Cardiac muscle cell (in vitro differentiated cells and primary cell): ENCODE data around the gene TPSAB1. TPM values are rescaled to one million over a fixed set of nuclear protein-coding genes. Genes with fewer than 3 reads are reported as not detected.

Source experiments
- DNase-seq, 2 donors: peaks; one replicate each; pipeline versions ENCODE4 v3.0.0 to v3.0.0-alpha.2; 2010 to 2017; ENCODE audit warnings: low read depth in 1 of 2, low spot score in 1 of 2
- H3K27ac ChIP-seq: fragments of 200-600 bp; sonication (generic); 2 replicates; pipeline ENCODE4 v1.5.1; 2016
- H3K27me3 ChIP-seq: fragments of 200-600 bp; sonication (generic); 2 replicates; pipeline ENCODE4 v1.6.0; 2016; ENCODE audit warnings: control low read depth
- H3K36me3 ChIP-seq: fragments of 200-600 bp; sonication (generic); 2 replicates; pipeline ENCODE4 v1.5.1; 2016; ENCODE audit warnings: control low read depth
- H3K4me1 ChIP-seq: fragments of 200-600 bp; sonication (generic); 2 replicates; pipeline ENCODE4 v1.8.1; 2017; ENCODE audit warnings: low read depth, mild to moderate bottlenecking, mixed run types
- H3K4me3 ChIP-seq: fragments of 200-600 bp; sonication (generic); 2 replicates; pipeline ENCODE4 v1.5.1; 2016; ENCODE audit warnings: mild to moderate bottlenecking
- H3K9me3 ChIP-seq: fragments of 200-600 bp; sonication (generic); 2 replicates; pipeline ENCODE4 v1.5.1; 2017; ENCODE audit warnings: low read depth, mild to moderate bottlenecking, control low read depth
- CTCF ChIP-seq: IDR thresholded peaks from 2 replicates; pipeline ENCODE4 v1.5.1; 2012; ENCODE audit warnings: low read depth, mild to moderate bottlenecking, low read length
- polyA plus RNA-seq: library from polyadenylated mRNA; unstranded; fragments of >200 nt; fragmentation: Nextera tagmentation; extraction: Ambion mirVana; gene quantifications from 2 replicates; pipeline ENCODE4 v1.2.1, GENCODE V29; 2016
- total RNA-seq: library from RNA; depleted of rRNA; stranded (reverse); fragments of >200 nt; gene quantifications from 2 replicates; pipeline ENCODE4 v1.2.3, GENCODE V29; 2016

The TPSAB1 gene
- total and polyA plus RNA-seq, 2 experiments from 2014 or later: not detected

DNA sequence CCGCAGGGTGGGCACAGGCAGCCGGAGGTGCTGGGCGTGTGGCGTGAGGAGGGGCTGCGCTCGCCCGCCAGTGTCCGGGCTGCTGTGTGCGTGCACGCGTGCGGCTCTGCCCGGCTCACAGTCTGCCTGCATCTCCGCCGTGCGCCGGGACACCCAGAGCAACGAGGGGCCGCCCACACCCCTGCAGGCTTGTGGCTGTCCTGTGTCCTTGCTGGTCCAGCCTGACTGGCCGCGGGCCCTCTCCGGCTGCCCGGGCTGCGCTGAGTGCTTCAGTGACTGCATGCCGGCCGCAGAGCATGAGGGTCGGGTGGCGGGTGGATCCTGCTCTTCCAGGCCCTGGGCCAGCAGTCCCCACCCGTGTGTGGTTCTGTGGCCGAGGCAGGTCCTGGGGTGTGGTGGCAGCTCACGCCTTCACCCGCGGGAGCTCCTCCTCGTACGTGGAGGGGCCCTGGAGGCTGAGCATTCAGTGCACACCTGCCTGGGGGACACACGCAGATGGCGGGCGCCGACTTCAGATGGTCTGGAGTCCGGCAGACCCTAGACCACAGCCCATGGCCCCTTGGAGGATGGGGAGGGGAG is 27.8 kb upstream of the TPSAB1 start:
- H3K36me3 ChIP-seq: peaks cover 5% of the 10 kb centered on the region
- no peaks in the 10 kb centered on the region for H3K9me3 ChIP-seq
- H3K27ac ChIP-seq: no peak overlapping the region
- H3K27me3 ChIP-seq: no peaks in the 10 kb centered on the region
- no peaks in the 10 kb centered on the region for H3K4me1 ChIP-seq
- no peak for TF ChIP-seq CTCF
- DNase-seq: no peak
- no peak overlapping the region for H3K4me3 ChIP-seq

DNA sequence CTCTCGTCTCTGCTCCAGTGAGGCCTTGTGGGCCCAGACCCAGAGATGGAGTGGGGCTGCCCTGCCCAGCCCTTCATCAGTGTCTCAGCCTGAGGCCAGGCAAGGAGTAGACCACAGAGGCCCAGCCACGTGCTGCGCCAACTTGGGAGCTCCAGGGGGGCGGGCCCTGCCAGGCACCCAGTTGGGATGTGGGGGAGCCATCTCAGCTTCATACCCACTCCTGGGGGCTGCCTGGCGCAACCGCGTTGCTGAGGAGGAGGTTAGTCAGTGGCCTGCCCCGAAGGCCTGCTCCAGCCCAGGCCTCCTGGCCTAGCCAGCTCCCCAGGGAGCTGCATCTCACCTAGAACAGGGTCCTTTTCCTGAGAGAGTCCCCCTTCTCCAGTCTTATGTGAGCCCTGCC is 27.3 kb upstream of the TPSAB1 start:
- Histone ChIP-seq H3K27me3 (no peaks in the 10 kb centered on the region), H3K9me3 (no peaks in the 10 kb centered on the region), H3K4me3 (no peak overlapping the region), H3K36me3 (peaks cover 3% of the 10 kb centered on the region), H3K27ac (no peak overlapping the region), H3K4me1 (no peaks in the 10 kb centered on the region)
- no peak for DNase-seq
- TF ChIP-seq CTCF: no peak

DNA sequence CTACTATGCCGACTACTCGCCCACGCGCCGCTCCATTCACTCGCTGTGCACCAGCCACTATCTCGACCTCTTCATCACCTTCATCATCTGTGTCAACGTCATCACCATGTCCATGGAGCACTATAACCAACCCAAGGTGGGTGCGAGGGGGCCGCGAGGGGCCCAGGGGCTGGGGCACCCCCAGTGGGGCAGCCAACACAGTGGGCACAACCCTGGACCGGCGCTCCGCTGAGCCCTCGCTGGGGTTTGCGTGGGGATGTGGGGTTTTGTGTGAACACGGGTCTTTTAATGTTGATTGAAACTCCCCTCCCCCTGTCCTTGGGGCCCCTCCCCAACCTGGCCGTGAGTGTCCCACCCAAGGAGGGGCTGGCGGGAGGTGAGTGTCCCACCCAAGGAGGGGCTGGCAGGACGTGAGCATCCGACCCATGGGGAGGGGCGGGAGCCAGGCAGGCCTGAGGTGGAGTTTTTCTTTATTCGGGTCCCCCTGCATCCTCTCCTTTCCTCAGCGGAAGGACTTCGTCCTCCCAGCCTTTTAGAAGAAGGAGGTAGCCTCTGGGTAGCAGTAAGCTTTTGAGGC is 26.6 kb upstream of the TPSAB1 start:
- Histone ChIP-seq H3K36me3 (peaks cover 2% of the 10 kb centered on the region), H3K4me3 (no peak overlapping the region), H3K4me1 (no peaks in the 10 kb centered on the region), H3K9me3 (no peaks in the 10 kb centered on the region), H3K27ac (no peak overlapping the region), H3K27me3 (no peaks in the 10 kb centered on the region)
- DNase-seq: no peak
- TF ChIP-seq CTCF: no peak

DNA sequence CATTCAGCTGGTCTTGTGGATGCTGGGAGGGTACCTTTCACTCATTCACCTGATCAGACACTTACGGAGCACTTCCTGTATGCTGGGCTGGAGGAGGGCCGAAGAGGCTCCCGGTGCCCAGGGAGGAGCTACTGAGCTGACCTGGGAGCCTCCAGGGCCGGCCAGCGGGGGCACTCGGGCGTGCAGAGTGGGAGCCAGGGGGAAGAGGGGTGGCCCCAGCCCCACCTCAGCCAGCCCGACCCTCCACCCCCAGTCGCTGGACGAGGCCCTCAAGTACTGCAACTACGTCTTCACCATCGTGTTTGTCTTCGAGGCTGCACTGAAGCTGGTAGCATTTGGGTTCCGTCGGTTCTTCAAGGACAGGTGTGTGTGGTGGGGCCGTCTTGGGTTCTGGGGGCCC is 25.8 kb upstream of the TPSAB1 start:
- Histone ChIP-seq H3K36me3 (peaks cover 2% of the 10 kb centered on the region), H3K27me3 (no peaks in the 10 kb centered on the region), H3K27ac (no peak overlapping the region), H3K4me1 (no peaks in the 10 kb centered on the region), H3K4me3 (no peak overlapping the region), H3K9me3 (no peaks in the 10 kb centered on the region)
- DNase-seq: no peak
- no peak for TF ChIP-seq CTCF

GRCh38 chr16:1215574-1216295 is 24.8 kb upstream of the TPSAB1 start:
- H3K36me3 ChIP-seq: no peaks in the 10 kb centered on the region
- no peak for DNase-seq

More at GRCh38 chr16:1215574-1216295, 24.8 kb upstream of the TPSAB1 start:
- no peaks in the 10 kb centered on the region for H3K27me3 ChIP-seq
- H3K9me3 ChIP-seq: no peaks in the 10 kb centered on the region
- H3K4me3 ChIP-seq: no peak overlapping the region
- TF ChIP-seq CTCF: no peak
- no peak overlapping the region for H3K27ac ChIP-seq
- H3K4me1 ChIP-seq: no peaks in the 10 kb centered on the region
